Motor neuron (in vitro differentiated cells): ENCODE measurements around the gene FAM181A. TPM values are rescaled to one million over a fixed set of nuclear protein-coding genes. Genes with fewer than 3 reads are reported as not detected.
A peak's percentile ranks its signal among the peaks of the same experiment; 100 is the strongest.

Experiments used
- ATAC-seq, 8 experiments: fragments of 200-7000 bp; cut with Tn5 transposase; replicated peaks in 6 of 8; 2 replicates each; pipeline ENCODE4 v1.8.0; 2021; ENCODE audit warnings: mild to moderate bottlenecking in 8 of 8, moderate library complexity in 8 of 8
- H3K27ac ChIP-seq, 2 donors: fragments of 250-450 bp; sonication (Bioruptor Pico); 2 replicates each; pipeline ENCODE4 v1.9.0; 2021; ENCODE audit warnings: antibody characterized with exemption in 2 of 2, mild to moderate bottlenecking in 2 of 2, moderate library complexity in 1 of 2
- H3K4me1 ChIP-seq, 2 donors: fragments of 250-450 bp; sonication (Bioruptor Pico); replicated peaks in 1 of 2; 2 replicates each; pipeline ENCODE4 v1.6.1; 2021; ENCODE audit warnings: antibody characterized with exemption in 2 of 2, mild to moderate bottlenecking in 2 of 2, moderate library complexity in 1 of 2
- H3K4me3 ChIP-seq, 5 donors: fragments of 250-450 bp; sonication (Bioruptor Pico); 2 replicates each; pipeline ENCODE4 v1.9.0; 2021; ENCODE audit warnings: antibody characterized with exemption in 5 of 5, mild to moderate bottlenecking in 5 of 5, moderate library complexity in 4 of 5
- WGBS, 10 experiments: fragments of 450-650 bp; shearing (Covaris generic); methylation state at CpG; one replicate each; pipeline ENCODE4 v1.0.0; 2022; 5-methylcytosine and 5-hydroxymethylcytosine counted together
- in situ Hi-C, 9 experiments: fragments of 400-800 bp; cut with MboI; loops; one replicate each; pipeline ENCODE4 v1.15.0; 2021; ENCODE audit warnings: low sequenced_read_pairs in 9 of 9, low pct_unique_long_range_greater_than_20kb in 2 of 9; ENCODE audit not compliant: unreplicated experiment in 9 of 9
- total RNA-seq, 8 experiments: library from RNA; unstranded; fragments of 300-600 nt; gene quantifications; 2 replicates each; pipeline versions ENCODE4 v1.2.3 to v1.2.4, GENCODE V29; 2022

FAM181A gene
- total RNA-seq, 8 experiments from 2014 or later: 8.9 to 29.9 (median 9.9) TPM; not detected in 3

DNA sequence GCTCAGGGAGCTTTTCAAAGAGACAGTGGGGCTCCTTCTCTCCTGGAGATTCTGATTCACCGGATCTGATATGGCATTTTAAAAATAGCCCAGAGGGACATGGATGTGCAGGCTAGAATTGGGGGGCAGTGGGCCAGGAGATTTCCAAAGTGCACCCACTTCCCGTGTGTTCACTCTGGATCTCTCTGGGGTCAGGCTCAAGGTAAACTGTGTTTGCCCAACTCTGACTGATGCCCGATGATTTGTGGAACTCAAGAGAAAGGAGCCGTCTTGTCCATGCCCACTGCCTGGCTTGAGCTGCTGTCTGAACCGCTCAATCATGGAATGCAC, 17.9 kb downstream of the FAM181A start:
- no peak overlapping the region for H3K4me3 ChIP-seq
- in situ Hi-C loops: loop anchor here in 1 of 9 experiments (10.0 to 25.0 kb wide), 2 partner anchors 50 to 192 kb away; partner anchors contain the start of genes CCDC197 and IFI27L2
- peaks cover 2 to 7% of the 10 kb centered on the region in 2 donors for H3K4me1 ChIP-seq
- no peak for ATAC-seq
- 0 to 100% (median 95%) methylated on average over 1 to 4 of the region's 5 CpGs; no CpG with 5 or more reads in 7 of the 10 experiments for WGBS, 10 experiments
- no peak overlapping the region for H3K27ac ChIP-seq

DNA sequence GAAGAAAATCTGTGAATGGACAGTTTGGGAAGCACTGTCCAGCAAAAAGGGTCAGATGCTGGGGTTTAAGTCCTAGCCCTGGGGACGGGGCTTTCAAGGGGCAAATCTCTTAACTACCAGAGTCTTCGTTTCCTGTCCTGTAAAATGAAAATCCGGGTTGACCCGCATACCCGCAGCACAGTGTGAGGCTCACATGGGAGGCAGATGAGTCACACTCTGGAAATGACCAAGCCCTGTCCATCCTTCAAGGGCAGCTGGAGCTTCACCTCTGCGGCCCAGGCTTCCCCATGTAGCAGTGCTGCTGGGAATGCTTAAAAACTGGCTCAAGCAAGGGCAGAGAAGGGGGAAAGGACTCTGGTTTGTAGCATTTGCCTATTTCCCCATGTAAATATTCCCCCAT, 19.0 kb downstream of the FAM181A start:
- no peak overlapping the region for H3K27ac ChIP-seq
- no peak overlapping the region for H3K4me3 ChIP-seq
- H3K4me1 ChIP-seq: peaks cover 2 to 7% of the 10 kb centered on the region in 2 donors
- in situ Hi-C loops: loop anchor here in 1 of 9 experiments (10.0 to 25.0 kb wide), 2 partner anchors 49 to 191 kb away; partner anchors contain the start of genes CCDC197 and IFI27L2
- 18 to 83% (median 66%) methylated on average over 1 to 5 of the region's 6 CpGs; no CpG with 5 or more reads in 2 of the 10 experiments for WGBS, 10 experiments
- ATAC-seq: peak in 7 of 8 experiments; percentile 42 to 99 (median 78)

DNA sequence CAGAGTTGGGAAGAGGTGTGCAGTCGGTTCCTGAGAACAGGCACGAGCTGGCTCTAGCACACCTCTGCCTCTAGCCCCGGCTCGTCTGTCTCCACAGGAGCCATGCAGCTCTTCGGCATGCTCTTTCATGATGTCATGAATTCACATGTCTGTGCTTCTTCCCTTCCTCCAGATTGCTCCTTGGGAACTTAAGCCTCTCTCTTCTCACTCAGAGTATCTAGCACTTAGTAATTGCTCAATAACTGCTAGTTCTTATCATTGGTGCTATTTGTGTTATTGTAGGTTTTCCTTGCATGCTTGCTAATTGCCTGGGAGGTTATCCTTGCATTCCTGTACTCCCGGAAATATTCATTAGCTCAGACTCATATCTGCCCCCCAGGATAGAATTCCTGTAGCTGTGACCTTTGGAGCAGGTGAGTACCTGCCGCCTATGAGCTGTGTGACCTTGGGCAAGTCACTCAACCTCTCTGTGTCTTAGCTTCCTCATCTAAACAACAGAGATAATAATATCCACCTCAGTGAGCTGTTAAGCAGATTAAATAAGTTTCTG, 19.5 kb downstream of the FAM181A start:
- ATAC-seq: peak in 7 of 8 experiments; percentile 22 to 60 (median 54)
- 20 to 94% (median 76%) methylated on average over 1 to 7 of the region's 7 CpGs; no CpG with 5 or more reads in 1 of the 10 experiments for WGBS, 10 experiments
- Histone ChIP-seq H3K4me3 (no peak overlapping the region), H3K4me1 (peaks cover 0 to 2% of the 10 kb centered on the region in 2 donors), H3K27ac (no peak overlapping the region)
- in situ Hi-C loops: loop anchor here in 1 of 9 experiments (10.0 to 25.0 kb wide), 2 partner anchors 48 to 191 kb away; partner anchors contain the start of genes CCDC197 and IFI27L2

DNA sequence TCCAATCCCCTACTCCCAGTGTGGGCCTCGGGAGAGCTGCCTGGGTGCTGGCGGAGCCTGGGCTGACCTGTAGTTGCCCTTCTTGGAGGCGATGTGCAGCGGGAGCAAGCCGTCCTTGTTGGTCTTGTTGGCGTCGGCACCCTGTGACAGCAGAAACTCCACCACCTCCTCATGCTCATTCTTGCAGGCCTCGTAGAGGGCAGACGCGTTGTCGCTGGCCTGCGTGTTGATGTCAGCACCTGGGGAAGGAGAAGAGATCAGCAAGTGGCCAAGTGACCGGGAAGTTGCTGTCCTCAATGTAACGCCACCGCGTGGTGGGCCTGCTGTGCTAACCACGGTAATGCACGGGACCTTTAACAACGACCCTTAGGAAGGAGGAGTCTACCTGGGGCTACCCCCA, 20.1 kb downstream of the FAM181A start:
- WGBS, 10 experiments: 70 to 96% (median 84%) methylated on average over 2 to 8 of the region's 19 CpGs; no CpG with 5 or more reads in 5 of the 10 experiments
- H3K4me3 ChIP-seq: no peak overlapping the region
- H3K27ac ChIP-seq: no peak overlapping the region
- H3K4me1 ChIP-seq: no peaks in the 10 kb centered on the region
- no peak for ATAC-seq
- in situ Hi-C loops: loop anchor here in 1 of 9 experiments (10.0 to 25.0 kb wide), 2 partner anchors 48 to 190 kb away; partner anchors contain the start of genes CCDC197 and IFI27L2

DNA sequence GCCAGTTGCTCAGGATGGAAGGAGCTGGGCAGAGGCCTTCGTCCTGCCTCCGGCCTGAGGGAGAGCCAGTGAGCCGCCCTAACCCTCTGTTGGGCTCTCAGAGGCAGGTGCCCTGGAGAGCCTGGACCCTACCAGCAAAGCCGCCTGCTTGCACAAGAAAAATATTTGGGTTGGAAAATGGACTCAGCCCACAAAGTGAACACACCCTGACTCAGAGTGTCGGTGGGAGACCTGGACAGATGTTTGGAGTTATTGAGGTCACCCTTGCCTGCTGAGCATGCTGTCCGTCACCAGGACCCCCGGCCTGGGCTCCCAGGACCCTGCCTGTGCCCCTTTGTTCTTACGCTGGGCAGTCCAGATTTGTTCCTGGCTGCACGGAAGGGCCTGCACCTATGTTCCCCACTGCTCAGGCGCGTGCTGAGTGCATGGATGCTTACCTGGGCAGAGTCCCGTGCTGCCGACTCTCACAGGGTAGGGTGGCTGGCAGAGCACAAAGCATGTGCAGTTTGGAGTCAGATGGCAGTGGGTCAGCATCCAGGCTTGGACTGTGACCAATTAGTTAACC, 22.4 kb downstream of the FAM181A start:
- no peak for ATAC-seq

DNA sequence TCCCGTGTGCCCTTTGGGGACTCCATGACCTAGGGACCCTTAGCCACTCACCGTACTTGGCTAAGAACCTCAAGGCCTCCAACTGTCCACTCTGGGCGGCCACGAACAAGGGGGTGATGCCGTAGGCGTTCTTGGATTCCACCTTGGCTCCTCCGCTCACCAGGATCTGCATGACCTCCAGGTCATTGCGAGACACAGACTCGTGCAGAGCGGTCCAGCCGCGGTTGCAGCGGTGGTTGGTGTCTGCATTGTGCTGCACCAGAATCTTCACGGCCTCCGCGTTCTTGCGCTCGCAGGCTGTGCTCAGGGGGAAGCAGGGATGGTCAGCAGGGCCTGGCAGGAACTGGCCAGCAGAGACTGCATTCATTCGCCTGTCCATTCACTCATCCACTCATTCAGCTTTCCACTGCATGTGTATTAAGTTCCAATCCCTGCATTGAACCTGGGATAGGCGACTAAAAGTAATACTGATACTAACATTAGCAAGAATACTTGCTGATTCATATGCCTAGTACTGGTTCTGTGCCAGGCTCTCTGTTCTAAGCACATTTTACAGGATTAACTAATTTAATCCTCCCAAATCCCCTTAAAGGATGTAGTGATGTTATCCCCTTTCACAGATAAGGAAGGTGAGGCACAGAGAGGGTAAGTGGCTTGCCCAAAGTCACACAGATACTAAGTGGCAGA, 23.9 kb downstream of the FAM181A start:
- peak in 2 of 8 experiments; percentile 17 to 45 for ATAC-seq
- Histone ChIP-seq H3K4me3 (no peak overlapping the region), H3K4me1 (peaks cover 0 to 8% of the 10 kb centered on the region in 2 donors), H3K27ac (no peak overlapping the region)
- in situ Hi-C loops: no loop called here
- WGBS, 10 experiments: 20 to 100% (median 83%) methylated on average over 1 to 14 of the region's 20 CpGs; no CpG with 5 or more reads in 2 of the 10 experiments

More for the DNA sequence above, 22.4 kb downstream of the FAM181A start:
- in situ Hi-C loops: loop anchor here in 1 of 9 experiments (10.0 to 25.0 kb wide), 2 partner anchors 45 to 188 kb away; partner anchors contain the start of genes CCDC197 and IFI27L2
- Histone ChIP-seq H3K4me1 (peaks cover 0 to 8% of the 10 kb centered on the region in 2 donors), H3K27ac (no peak overlapping the region), H3K4me3 (no peak overlapping the region)
- WGBS, 10 experiments: 89 to 100% (median 95%) methylated on average over 1 to 4 of the region's 13 CpGs; no CpG with 5 or more reads in 5 of the 10 experiments

DNA sequence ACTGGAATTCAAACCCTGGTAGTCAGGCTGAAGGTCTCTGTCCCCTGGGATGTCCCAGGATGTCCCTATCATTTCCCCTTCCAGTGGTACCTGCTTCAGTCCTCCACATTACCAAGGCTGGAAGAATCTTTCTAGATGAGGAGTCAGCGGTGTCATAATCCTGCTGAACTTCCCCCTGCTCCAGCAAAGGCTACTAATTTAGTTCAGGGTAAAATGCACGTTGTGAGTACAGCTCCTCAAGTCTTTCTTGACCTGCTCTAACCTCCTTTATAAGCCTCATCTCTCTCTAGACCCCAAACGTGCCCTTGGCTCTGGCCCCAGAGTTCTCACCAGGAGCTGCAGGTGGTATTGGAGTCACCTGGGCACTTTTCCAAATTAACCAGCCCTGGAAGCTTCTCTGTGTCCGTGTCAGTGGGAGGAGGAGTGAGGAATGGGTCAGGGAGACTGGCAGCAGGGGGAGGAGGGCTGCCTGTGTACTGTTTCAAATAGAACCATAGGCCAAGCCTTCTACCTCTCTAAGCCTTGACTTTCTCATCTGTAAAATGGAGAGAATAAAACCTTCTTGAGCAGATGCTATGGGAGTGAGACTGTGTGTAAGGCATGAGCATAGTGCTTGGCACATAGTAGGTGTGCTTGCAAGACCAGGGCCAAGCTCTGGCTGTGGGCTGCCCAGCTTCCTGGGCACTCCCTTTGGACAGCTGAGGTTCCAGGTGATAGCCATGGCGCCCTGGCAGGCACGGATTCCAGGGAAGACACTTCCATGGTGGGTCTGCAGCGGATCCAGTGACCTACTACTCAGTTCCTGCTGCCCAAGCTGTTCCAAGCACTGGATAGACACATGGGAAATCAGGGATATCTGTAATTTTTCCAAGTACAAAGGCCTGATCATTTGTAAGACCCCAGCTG, 24.7 kb downstream of the FAM181A start:
- WGBS, 10 experiments: 10 to 71% (median 53%) methylated on average over 1 to 6 of the region's 7 CpGs; no CpG with 5 or more reads in 4 of the 10 experiments
- Histone ChIP-seq H3K4me1 (peaks cover under 1 to 14% of the 10 kb centered on the region in 2 donors), H3K27ac (no peak overlapping the region), H3K4me3 (no peak overlapping the region)
- ATAC-seq: no peak
- in situ Hi-C loops: no loop called here

DNA sequence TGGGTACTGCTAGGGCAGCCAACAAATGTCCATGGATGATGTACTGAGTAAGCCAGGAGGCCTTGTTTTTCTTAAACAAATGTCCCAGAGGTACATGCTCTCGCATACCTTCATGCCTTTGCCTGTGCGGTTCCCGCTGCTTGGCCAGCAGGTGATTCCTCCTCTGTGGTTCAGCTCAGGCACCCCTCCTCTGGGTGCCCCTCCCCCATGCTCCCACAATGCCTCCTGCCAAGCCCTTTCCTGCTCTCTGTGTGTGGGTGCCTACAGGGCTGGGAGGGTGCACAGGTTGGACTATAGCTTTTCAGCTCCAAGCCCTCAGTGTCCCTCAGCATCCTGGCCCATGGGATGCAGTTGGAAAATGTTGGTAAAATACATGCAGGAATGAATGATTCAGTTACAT, 25.7 kb downstream of the FAM181A start:
- WGBS, 10 experiments: 90 to 100% (median 93%) methylated on average over 1 to 3 of the region's 3 CpGs; no CpG with 5 or more reads in 7 of the 10 experiments
- Histone ChIP-seq H3K4me1 (peaks cover 7 to 21% of the 10 kb centered on the region in 2 donors), H3K27ac (no peak overlapping the region), H3K4me3 (no peak overlapping the region)
- in situ Hi-C loops: no loop called here
- ATAC-seq: peak in 4 of 8 experiments; percentile 25 to 36 (median 32)

DNA sequence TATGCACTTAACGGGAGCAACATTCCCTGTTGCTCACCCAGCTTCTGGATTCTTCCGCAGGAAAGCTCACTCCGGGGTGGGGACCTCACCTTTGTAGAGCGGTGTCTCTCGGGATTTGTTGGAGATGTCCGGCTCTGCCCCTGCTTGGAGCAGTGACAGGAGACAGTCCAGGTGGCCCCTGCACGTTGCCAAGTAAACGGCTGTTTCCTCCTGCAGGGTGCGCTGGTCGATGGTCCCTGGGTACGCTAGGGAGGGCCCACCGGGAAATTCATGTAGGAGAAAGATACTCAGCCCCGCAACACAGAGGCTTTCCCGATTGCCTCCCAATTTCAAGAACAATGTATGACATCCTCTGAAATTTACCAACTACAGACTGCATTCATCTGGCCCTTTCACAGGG, 26.1 kb downstream of the FAM181A start:
- no peak overlapping the region for H3K4me3 ChIP-seq
- ATAC-seq: peak in 1 of 8 experiments; percentile 23
- H3K27ac ChIP-seq: no peak overlapping the region
- 38 to 100% (median 91%) methylated on average over 1 to 11 of the region's 14 CpGs; no CpG with 5 or more reads in 6 of the 10 experiments for WGBS, 10 experiments
- peaks cover 11 to 26% of the 10 kb centered on the region in 2 donors for H3K4me1 ChIP-seq
- in situ Hi-C loops: no loop called here

DNA sequence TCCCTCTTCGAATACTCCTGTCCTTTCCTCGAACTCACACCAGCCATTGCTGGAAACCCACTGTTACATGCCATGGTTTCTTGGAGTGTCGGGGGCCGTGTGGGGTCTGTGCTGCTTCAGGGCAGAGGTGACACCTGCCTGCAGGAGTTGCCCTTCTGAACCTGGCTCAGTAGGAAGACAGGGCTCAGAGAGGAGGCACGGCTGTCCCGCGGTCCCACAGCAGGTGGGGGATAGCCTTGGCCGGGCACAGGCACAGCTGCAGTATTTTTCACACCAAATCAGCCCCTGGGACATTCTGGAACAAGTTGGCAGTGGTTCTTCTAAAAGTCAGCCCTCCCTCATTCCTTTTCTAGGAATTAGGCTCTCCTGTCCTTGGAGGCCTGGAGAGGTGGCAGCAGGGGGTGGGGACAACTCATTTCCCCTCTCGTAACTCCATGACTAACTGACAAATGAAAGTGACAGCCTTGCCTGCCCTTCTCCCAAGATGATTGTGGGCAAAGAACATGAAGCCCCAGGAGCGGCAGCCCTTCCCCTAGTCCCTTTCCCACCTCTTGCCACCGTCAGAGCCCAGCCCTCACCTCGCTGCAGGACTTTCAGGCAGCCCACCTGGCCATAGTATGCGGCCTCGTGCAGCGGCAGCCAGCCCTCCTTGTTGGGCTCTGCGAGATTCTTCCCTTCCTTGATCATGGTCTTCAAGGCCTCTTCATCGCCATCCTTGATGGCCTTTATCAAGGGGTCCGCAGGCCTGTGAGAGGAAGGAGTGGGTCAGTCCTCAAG, 26.8 kb downstream of the FAM181A start:
- no peak for ATAC-seq
- in situ Hi-C loops: no loop called here
- WGBS, 10 experiments: 79 to 100% (median 88%) methylated on average over 2 to 10 of the region's 18 CpGs; no CpG with 5 or more reads in 3 of the 10 experiments
- peaks cover 15 to 29% of the 10 kb centered on the region in 2 donors for H3K4me1 ChIP-seq
- H3K4me3 ChIP-seq: no peak overlapping the region
- H3K27ac ChIP-seq: no peak overlapping the region

DNA sequence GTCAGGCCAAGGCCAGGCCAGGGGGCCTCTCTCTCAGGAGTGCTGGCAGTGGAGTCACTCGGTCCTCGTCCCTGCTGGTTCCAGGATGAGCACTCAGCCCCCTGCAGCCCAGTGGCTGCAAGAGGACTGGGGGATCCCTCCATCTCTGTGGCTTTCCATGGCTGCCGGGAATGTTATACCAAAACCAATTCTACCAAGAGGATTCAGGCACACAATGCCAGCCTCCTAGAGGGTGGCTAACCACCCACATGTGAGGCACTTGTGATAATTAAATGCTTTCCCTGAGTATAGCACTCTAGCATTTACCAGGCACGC, 27.3 kb downstream of the FAM181A start:
- no peak for ATAC-seq
- Histone ChIP-seq H3K4me3 (no peak overlapping the region), H3K4me1 (peaks cover 20 to 34% of the 10 kb centered on the region in 2 donors), H3K27ac (no peak overlapping the region)
- in situ Hi-C loops: no loop called here
- WGBS, 10 experiments: 60 to 100% (median 90%) methylated on average over 1 to 2 of the region's 4 CpGs; no CpG with 5 or more reads in 5 of the 10 experiments
